Erythroblast (primary cell): Measurements from ENCODE around the gene HMOX1.

Experiments
- GATA1 ChIP-seq: IDR thresholded peaks from 2 replicates; pipeline ENCODE4 v1.6.1; 2011; ENCODE audit warnings: low read depth, mild to moderate bottlenecking, control low read depth, low read length, moderate library complexity
- POLR2A ChIP-seq: IDR thresholded peaks from 2 replicates; pipeline ENCODE4 v1.6.1; 2011; ENCODE audit warnings: mild to moderate bottlenecking, low read length

- TF ChIP-seq POLR2A (no peak), GATA1 (no peak)
Observed at GRCh38 chr22:35392357-35392756, 11.5 kb downstream of the HMOX1 start.
